Muscle layer of duodenum (tissue), 2 donors: Measurements from ENCODE around the gene LRMDA.

Experiments used
- H3K27ac ChIP-seq: one replicate; pipeline ENCODE4 v1.7.0; 2013; ENCODE audit warnings: mild to moderate bottlenecking, low read length
- H3K27me3 ChIP-seq: one replicate; pipeline ENCODE4 v1.7.0; 2013; ENCODE audit warnings: low read depth, mild to moderate bottlenecking, control low read depth, low read length
- H3K36me3 ChIP-seq, 2 donors: one replicate each; pipeline ENCODE4 v1.7.0; 2013; ENCODE audit warnings: low read length in 2 of 2, control low read depth in 1 of 2, mild to moderate bottlenecking in 1 of 2; ENCODE audit not compliant: insufficient read depth in 2 of 2, control insufficient read depth in 1 of 2
- H3K4me1 ChIP-seq, 2 donors: one replicate each; pipeline ENCODE4 v1.7.0; 2013; ENCODE audit warnings: low read length in 2 of 2, mild to moderate bottlenecking in 2 of 2, control low read depth in 1 of 2, moderate library complexity in 1 of 2; ENCODE audit not compliant: insufficient read depth in 2 of 2, control insufficient read depth in 1 of 2
- H3K4me3 ChIP-seq, 2 donors: one replicate each; pipeline ENCODE4 v1.7.0; 2013; ENCODE audit warnings: low read length in 2 of 2, low read depth in 1 of 2, mild to moderate bottlenecking in 1 of 2
- H3K9me3 ChIP-seq, 2 donors: one replicate each; pipeline ENCODE4 v1.7.0; 2013; ENCODE audit warnings: low read length in 2 of 2, control low read depth in 1 of 2, mild to moderate bottlenecking in 1 of 2; ENCODE audit not compliant: control insufficient read depth in 1 of 2
- donor health status: healthy.

LRMDA gene

DNA sequence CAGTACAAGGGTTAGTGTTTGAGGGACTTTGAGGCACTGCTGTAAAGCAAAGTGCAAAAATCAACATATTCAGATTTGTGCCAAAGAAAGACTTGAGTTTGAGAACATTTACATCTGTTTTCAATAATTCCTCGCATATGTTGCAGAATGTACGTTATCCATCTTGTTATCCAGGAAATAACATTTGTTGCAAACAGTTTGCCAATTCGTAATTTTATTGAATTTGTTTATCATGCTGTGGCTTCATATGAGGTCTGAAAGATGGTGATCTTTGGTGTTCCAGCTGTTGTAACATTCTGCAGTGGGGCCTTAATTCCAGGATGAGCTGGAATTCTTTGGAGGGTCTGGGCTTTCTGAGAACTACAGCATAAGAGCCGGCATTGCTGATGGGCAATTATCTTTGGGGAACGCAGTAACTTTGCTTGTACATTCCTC, 396.2 kb downstream of the LRMDA start:
- Histone ChIP-seq H3K4me3 (no peak overlapping the region), H3K4me1 (no peaks in the 10 kb centered on the region), H3K9me3 (no peaks in the 10 kb centered on the region), H3K27me3 (no peaks in the 10 kb centered on the region), H3K36me3 (no peaks in the 10 kb centered on the region), H3K27ac (no peak overlapping the region)

- H3K27ac ChIP-seq, result no peak overlapping the region
- no peak overlapping the region for H3K4me3 ChIP-seq
- H3K4me1 ChIP-seq, result no peaks in the 10 kb centered on the region
- no peaks in the 10 kb centered on the region for H3K36me3 ChIP-seq
- H3K27me3 ChIP-seq, result no peaks in the 10 kb centered on the region
- no peaks in the 10 kb centered on the region for H3K9me3 ChIP-seq
These were observed 397.0 kb downstream of the LRMDA start for GRCh38 chr10:75828413-75828812.

DNA sequence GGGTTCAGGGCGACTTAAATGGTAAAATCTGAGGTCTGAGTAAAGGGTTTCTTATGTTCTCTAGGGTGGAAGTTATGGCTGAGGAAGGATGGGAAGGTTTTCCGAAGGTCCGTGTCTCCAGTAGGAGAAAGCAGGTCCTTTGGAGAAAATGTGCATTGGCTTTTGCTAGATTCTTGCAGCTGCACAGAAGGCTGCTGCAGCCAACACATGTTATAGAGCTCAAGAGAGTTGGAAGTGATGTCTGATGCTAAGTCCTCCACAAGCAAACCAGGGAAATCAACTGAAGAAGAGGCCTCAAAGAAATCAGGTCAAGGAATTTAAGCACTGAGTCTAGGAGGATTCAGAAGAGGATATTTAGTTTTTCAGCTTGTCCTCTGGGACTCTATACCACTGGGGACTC, 404.6 kb downstream of the LRMDA start:
- Histone ChIP-seq H3K4me1 (no peaks in the 10 kb centered on the region), H3K4me3 (no peak overlapping the region), H3K36me3 (no peaks in the 10 kb centered on the region), H3K27ac (no peak overlapping the region), H3K9me3 (no peaks in the 10 kb centered on the region), H3K27me3 (no peaks in the 10 kb centered on the region)

- Histone ChIP-seq H3K9me3 (no peaks in the 10 kb centered on the region), H3K4me3 (no peak overlapping the region), H3K4me1 (no peaks in the 10 kb centered on the region), H3K36me3 (no peaks in the 10 kb centered on the region), H3K27me3 (no peaks in the 10 kb centered on the region), H3K27ac (no peak overlapping the region)
These were observed 407.1 kb downstream of the LRMDA start for GRCh38 chr10:75838486-75838885.

GRCh38 chr10:75839020-75839419, 407.6 kb downstream of the LRMDA start:
- H3K27ac ChIP-seq, result no peak overlapping the region
- H3K9me3 ChIP-seq, result no peaks in the 10 kb centered on the region
- no peaks in the 10 kb centered on the region for H3K27me3 ChIP-seq
- H3K4me1 ChIP-seq, result no peaks in the 10 kb centered on the region
- no peaks in the 10 kb centered on the region for H3K36me3 ChIP-seq
- H3K4me3 ChIP-seq, result no peak overlapping the region

DNA sequence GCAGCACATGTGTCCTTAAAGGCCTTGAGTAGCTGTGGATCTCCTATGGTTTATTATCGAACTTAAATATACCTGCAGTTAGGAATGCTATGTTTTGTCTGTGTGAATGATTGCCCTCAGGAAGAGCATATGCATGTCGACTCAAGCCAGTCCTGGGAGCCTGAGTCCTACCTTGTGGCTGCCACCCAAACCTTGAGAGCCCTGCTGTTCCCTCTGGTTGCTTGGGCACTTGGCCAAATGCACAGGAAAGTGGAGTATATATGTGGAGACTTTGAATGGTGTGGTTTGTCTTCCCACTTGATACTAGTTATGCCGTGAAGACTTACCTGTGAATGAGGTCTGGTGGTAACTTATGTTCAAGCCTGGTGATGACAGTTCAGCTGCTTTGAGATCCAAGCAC, 409.8 kb downstream of the LRMDA start:
- H3K4me1 ChIP-seq, result peaks cover 0 to 12% of the 10 kb centered on the region in 2 donors
- H3K36me3 ChIP-seq, result no peaks in the 10 kb centered on the region
- no peaks in the 10 kb centered on the region for H3K9me3 ChIP-seq
- no peak overlapping the region for H3K27ac ChIP-seq
- no peak overlapping the region for H3K4me3 ChIP-seq
- no peaks in the 10 kb centered on the region for H3K27me3 ChIP-seq

DNA sequence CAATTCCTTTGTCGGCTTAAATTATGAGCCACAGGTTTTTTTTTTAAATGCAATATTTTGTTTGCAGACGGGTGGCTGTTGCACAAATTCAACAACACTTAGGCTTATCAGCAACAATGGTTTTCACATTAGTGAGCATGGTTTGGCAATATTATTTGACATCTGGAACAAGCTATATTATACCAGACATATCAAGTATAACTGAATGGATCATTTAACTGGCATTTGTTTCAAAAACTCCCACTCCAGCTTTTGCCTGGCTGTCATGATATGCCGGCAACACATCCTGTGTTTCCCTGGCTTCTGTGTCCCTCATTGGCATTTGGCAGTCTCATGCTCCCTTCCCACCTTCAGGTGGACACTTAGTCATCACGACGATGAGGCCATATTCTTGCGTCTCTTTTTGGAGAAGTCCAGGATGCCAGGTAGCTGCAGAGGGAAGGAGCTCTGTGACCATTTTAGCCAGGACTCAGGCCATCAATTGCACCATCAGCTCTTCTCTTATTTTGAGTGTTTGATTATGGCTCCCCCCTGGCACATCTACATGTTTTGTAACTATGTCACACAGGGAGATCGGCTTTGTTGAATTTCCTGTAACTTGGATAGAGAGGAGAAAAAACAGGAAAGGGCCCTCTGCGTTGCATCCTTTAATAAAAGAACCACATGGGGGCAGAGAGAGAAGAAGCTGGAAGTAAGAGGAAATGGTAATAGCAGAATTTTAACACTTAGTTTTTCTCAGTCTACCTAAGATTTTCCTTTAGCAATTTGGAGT, 413.9 kb downstream of the LRMDA start:
- H3K4me3 ChIP-seq, result no peak overlapping the region
- H3K4me1 ChIP-seq, result peaks cover 0 to 12% of the 10 kb centered on the region in 2 donors
- H3K27me3 ChIP-seq, result no peaks in the 10 kb centered on the region
- no peaks in the 10 kb centered on the region for H3K36me3 ChIP-seq
- H3K9me3 ChIP-seq, result no peaks in the 10 kb centered on the region
- H3K27ac ChIP-seq, result no peak overlapping the region

DNA sequence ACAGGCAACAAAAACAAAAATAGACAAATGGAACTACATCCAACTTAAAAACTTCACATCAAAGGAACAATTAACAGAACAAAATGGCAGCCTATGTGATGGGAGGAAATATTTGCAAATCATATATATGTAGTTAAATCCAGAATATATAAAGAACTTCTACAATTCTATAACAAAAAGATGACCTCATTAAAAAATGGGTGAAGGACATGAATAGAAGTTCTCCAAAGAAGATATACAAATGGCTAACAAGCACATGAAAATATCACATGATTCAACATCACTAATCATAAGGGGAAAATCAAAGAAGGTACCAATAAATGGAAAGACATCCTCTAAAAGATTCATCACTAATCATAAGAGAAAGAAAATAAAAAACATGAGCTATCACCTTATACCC, 416.1 kb downstream of the LRMDA start:
- peaks cover 0 to 12% of the 10 kb centered on the region in 2 donors for H3K4me1 ChIP-seq
- H3K36me3 ChIP-seq, result no peaks in the 10 kb centered on the region
- H3K9me3 ChIP-seq, result no peaks in the 10 kb centered on the region
- H3K27me3 ChIP-seq, result no peaks in the 10 kb centered on the region
- H3K27ac ChIP-seq, result no peak overlapping the region
- H3K4me3 ChIP-seq, result no peak overlapping the region

DNA sequence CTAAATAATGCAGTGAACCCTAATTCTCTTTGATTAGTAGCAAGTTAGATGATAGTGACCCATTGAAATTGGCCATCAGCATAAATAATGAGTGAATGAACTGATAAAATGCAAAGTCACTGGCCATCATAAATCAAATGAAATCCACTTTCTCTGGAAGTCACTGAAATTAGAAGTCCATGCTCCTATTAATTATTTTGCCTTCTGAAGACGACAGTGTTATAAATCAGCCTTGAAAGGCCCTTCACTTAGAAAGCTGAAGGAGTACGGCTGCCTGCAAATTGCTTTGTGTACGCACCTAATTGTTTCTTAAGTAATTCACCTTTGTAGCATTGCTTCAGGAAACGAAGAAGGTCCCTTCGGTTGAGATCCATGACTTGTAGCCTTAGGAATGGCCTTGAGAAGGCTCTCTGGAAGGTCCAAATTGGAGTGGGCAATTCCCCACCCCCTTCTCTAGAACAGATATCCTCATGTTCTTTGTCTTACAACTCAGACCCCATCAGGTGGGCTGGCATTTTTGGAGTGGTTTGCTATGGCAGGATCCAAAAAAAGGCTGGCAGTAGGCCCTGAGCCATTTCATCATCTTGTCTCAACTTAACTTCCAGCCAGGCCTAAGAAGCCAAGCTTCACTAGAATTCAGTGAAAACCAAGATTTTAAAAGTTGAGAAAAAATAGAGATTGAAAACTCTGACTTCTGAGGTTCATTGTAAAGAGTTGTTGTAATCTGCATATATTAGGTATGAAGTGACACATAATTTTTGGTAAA, 420.3 kb downstream of the LRMDA start:
- H3K9me3 ChIP-seq, result no peaks in the 10 kb centered on the region
- no peak overlapping the region for H3K27ac ChIP-seq
- H3K36me3 ChIP-seq, result no peaks in the 10 kb centered on the region
- no peak overlapping the region for H3K4me3 ChIP-seq
- no peaks in the 10 kb centered on the region for H3K4me1 ChIP-seq
- no peaks in the 10 kb centered on the region for H3K27me3 ChIP-seq

- Histone ChIP-seq H3K9me3 (no peaks in the 10 kb centered on the region), H3K27ac (no peak overlapping the region), H3K27me3 (no peaks in the 10 kb centered on the region), H3K4me3 (no peak overlapping the region), H3K4me1 (no peaks in the 10 kb centered on the region), H3K36me3 (no peaks in the 10 kb centered on the region)
These were observed 421.5 kb downstream of the LRMDA start for GRCh38 chr10:75852851-75853484.

DNA sequence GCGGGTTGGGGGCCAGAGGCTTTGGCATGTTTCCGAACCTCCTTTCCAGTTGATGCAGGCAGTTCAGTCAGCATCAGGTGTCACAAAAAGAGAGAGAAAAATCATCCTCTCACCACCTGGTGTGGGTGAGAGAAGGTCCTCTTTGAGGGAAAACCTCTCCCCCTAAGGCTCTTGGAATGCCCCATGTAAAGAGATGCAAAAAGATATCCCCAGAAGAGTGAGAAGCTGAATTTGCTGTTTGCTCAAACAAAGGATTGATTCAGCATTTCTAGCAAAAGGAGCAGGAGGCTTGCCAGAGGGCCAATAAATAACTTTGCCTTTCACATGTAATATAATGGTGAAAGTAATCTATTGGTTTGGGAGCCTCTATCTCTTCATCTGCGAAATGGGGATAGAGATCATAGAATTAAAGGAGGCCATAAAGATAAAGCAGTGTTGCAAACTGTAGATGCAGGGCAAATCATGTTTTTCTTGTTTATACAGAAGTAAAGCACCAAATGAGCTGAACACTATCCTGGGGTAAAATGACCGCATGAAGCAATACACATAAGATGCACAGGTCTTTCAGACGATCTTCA, 425.9 kb downstream of the LRMDA start:
- no peaks in the 10 kb centered on the region for H3K36me3 ChIP-seq
- no peaks in the 10 kb centered on the region for H3K27me3 ChIP-seq
- no peak overlapping the region for H3K4me3 ChIP-seq
- no peak overlapping the region for H3K27ac ChIP-seq
- no peaks in the 10 kb centered on the region for H3K4me1 ChIP-seq
- H3K9me3 ChIP-seq, result no peaks in the 10 kb centered on the region
